GM23338 (cell line): ENCODE measurements around the gene EIF4G3. TPM values are rescaled to one million over a fixed set of nuclear protein-coding genes. Genes with fewer than 3 reads are reported as not detected.
"Not testable (repeated sequence)": the region's sequence is repeated elsewhere in the genome, so short reads cannot be mapped to it uniquely, and the experiment has no call there.

Experiments
- ATAC-seq: fragments of 200-7000 bp; cut with Tn5 transposase; 3 replicates; pipeline ENCODE4 v1.9.1; 2020
- DNase-seq: peaks from one replicate; pipeline ENCODE4 v3.0.0-alpha.2; 2015; ENCODE audit warnings: low spot score
- H2AFZ ChIP-seq: fragments of 200-600 bp; sonication (generic); 2 replicates; pipeline ENCODE4 v1.8.0; 2016; ENCODE audit warnings: antibody characterized with exemption, mild to moderate bottlenecking, moderate library complexity
- H3F3A ChIP-seq: fragments of 200-600 bp; sonication (generic); replicated peaks from 2 replicates; pipeline ENCODE4 v1.8.0; 2017; ENCODE audit warnings: antibody characterized with exemption, mixed run types, low read depth
- H3K27ac ChIP-seq: fragments of 200-600 bp; sonication (generic); 2 replicates; pipeline ENCODE4 v1.6.1; 2016; ENCODE audit warnings: low read depth
- H3K27me3 ChIP-seq: fragments of 200-600 bp; sonication (generic); 2 replicates; pipeline ENCODE4 v1.8.0; 2016; ENCODE audit warnings: mild to moderate bottlenecking, mixed run types, moderate library complexity; ENCODE audit not compliant: insufficient read depth
- H3K36me3 ChIP-seq: fragments of 200-600 bp; sonication (generic); 2 replicates; pipeline ENCODE4 v1.8.0; 2016; ENCODE audit warnings: mild to moderate bottlenecking; ENCODE audit not compliant: insufficient read depth
- H3K4me1 ChIP-seq: fragments of 200-600 bp; sonication (generic); 2 replicates; pipeline ENCODE4 v1.8.0; 2016; ENCODE audit warnings: mild to moderate bottlenecking, moderate library complexity; ENCODE audit not compliant: insufficient read depth
- H3K4me2 ChIP-seq: fragments of 200-600 bp; sonication (generic); 2 replicates; pipeline ENCODE4 v1.7.1; 2017; ENCODE audit warnings: mixed run types
- H3K4me3 ChIP-seq: fragments of 200-600 bp; sonication (generic); 2 replicates; pipeline ENCODE4 v1.6.1; 2016; ENCODE audit warnings: mixed run types
- H3K79me2 ChIP-seq: fragments of 200-600 bp; sonication (generic); replicated peaks from 2 replicates; pipeline ENCODE4 v1.8.0; 2017; ENCODE audit warnings: mild to moderate bottlenecking; ENCODE audit not compliant: insufficient read depth
- H3K9me2 ChIP-seq: fragments of 200-600 bp; sonication (generic); 2 replicates; pipeline ENCODE4 v1.8.0; 2017; ENCODE audit not compliant: insufficient read depth
- H4K20me1 ChIP-seq: fragments of 200-600 bp; sonication (generic); replicated peaks from 2 replicates; pipeline ENCODE4 v1.8.0; 2017; ENCODE audit warnings: mild to moderate bottlenecking; ENCODE audit not compliant: insufficient read depth
- H3K27ac Mint-ChIP-seq: 2 replicates; pipeline ENCODE4 v1.8.0; 2020; ENCODE audit warnings: inconsistent platforms, mild to moderate bottlenecking, moderate library complexity, mixed read lengths
- H3K27me3 Mint-ChIP-seq: 3 replicates; pipeline ENCODE4 v1.8.0; 2022; ENCODE audit warnings: low read depth, mild to moderate bottlenecking, moderate library complexity, mixed read lengths, inconsistent platforms; ENCODE audit not compliant: insufficient read depth, poor library complexity
- H3K36me3 Mint-ChIP-seq: 3 replicates; pipeline ENCODE4 v1.8.0; 2021; ENCODE audit warnings: low read depth, mild to moderate bottlenecking, inconsistent platforms, moderate library complexity, mixed read lengths
- H3K4me1 Mint-ChIP-seq: 3 replicates; pipeline ENCODE4 v1.8.0; 2020; ENCODE audit warnings: mild to moderate bottlenecking, inconsistent platforms, mixed read lengths
- H3K4me3 Mint-ChIP-seq: 3 replicates; pipeline ENCODE4 v1.8.0; 2021; ENCODE audit warnings: moderate library complexity, mild to moderate bottlenecking, inconsistent platforms, mixed read lengths
- H3K9me3 Mint-ChIP-seq: 3 replicates; pipeline ENCODE4 v1.8.0; 2020; ENCODE audit warnings: moderate library complexity, mild to moderate bottlenecking, inconsistent platforms, mixed read lengths
- CTCF ChIP-seq, 2 experiments: fragments of 200-600 bp in 1 of 2; sonication (generic) in 1 of 2; conservative IDR thresholded peaks; 2 replicates each; pipeline versions ENCODE4 v1.5.1 to v1.6.1; 2016 to 2017; ENCODE audit warnings: antibody characterized with exemption in 2 of 2, low read depth in 2 of 2, mild to moderate bottlenecking in 2 of 2, moderate library complexity in 1 of 2
- ETS1 ChIP-seq: IDR thresholded peaks from 2 replicates; pipeline ENCODE4 v1.6.1; 2016; ENCODE audit warnings: antibody characterized with exemption
- EZH2phosphoT487 ChIP-seq: fragments of 200-600 bp; sonication (generic); IDR thresholded peaks from one replicate; pipeline ENCODE4 v1.8.1; 2018; ENCODE audit warnings: antibody characterized with exemption; ENCODE audit not compliant: unreplicated experiment
- JUNB ChIP-seq: IDR thresholded peaks from one replicate; pipeline ENCODE4 v1.6.1; 2016; ENCODE audit warnings: antibody characterized with exemption; ENCODE audit not compliant: unreplicated experiment
- NANOG ChIP-seq: IDR thresholded peaks from 2 replicates; pipeline ENCODE4 v1.6.1; 2016; ENCODE audit warnings: antibody characterized with exemption, borderline replicate concordance
- REST ChIP-seq: IDR thresholded peaks from one replicate; pipeline ENCODE4 v1.6.1; 2018; ENCODE audit warnings: antibody characterized with exemption; ENCODE audit not compliant: unreplicated experiment
- STAT1 ChIP-seq: IDR thresholded peaks from one replicate; pipeline ENCODE4 v1.6.1; 2016; ENCODE audit warnings: antibody characterized with exemption; ENCODE audit not compliant: unreplicated experiment
- ZNF331 ChIP-seq: fragments of 250-450 bp; sonication (Bioruptor Pico); IDR thresholded peaks from 2 replicates; pipeline ENCODE4 v1.5.0; 2020; ENCODE audit warnings: low read depth, mild to moderate bottlenecking, moderate library complexity
- polyA plus RNA-seq: library from polyadenylated mRNA; unstranded; fragments of >200 nt; fragmentation: Nextera tagmentation; extraction: Ambion mirVana; gene quantifications from 2 replicates; pipeline ENCODE4 v1.2.1, GENCODE V29; 2016
- total RNA-seq: library from RNA; depleted of rRNA; stranded (reverse); fragments of >200 nt; shearing (Covaris generic); gene quantifications from 2 replicates; pipeline ENCODE4 v1.2.3, GENCODE V29; 2014

Gene EIF4G3
- total and polyA plus RNA-seq, 2 experiments from 2014 or later, result 37.9 to 68.1 TPM

GRCh38 chr1:21139601-21140000, 37.1 kb downstream of the EIF4G3 start:
- H3K79me2 ChIP-seq, result peaks cover 93% of the 10 kb centered on the region
- no peak for TF ChIP-seq STAT1
- no peaks in the 10 kb centered on the region for H3F3A ChIP-seq
- peaks cover 2% of the 10 kb centered on the region; the same call in 1 of the 3 replicates for H3K4me1 Mint-ChIP-seq
- no peak overlapping the region for H3K4me2 ChIP-seq
- H3K27ac ChIP-seq, result no peak overlapping the region
- H3K9me2 ChIP-seq, result no peaks in the 10 kb centered on the region
- H2AFZ ChIP-seq, result no peak overlapping the region
- H4K20me1 ChIP-seq, result peaks cover 23% of the 10 kb centered on the region
- H3K4me1 ChIP-seq, result no peaks in the 10 kb centered on the region
- H3K4me3 ChIP-seq, result no peak overlapping the region
- no peak overlapping the region for H3K27ac Mint-ChIP-seq
- ATAC-seq (no peak), DNase-seq (no peak)
- no peak overlapping the region for H3K4me3 Mint-ChIP-seq
- H3K36me3 Mint-ChIP-seq, result peaks cover 15% of the 10 kb centered on the region; the same call in 2 of the 3 replicates
- no peaks in the 10 kb centered on the region for H3K9me3 Mint-ChIP-seq
- peaks cover 4% of the 10 kb centered on the region for H3K27me3 Mint-ChIP-seq
- no peaks in the 10 kb centered on the region for H3K36me3 ChIP-seq
- no peaks in the 10 kb centered on the region for H3K27me3 ChIP-seq

- H3K4me2 ChIP-seq, H3K27ac ChIP-seq, H3K9me2 ChIP-seq, H3K4me1 Mint-ChIP-seq, H3F3A ChIP-seq, DNase-seq, H3K27me3 Mint-ChIP-seq, ATAC-seq, H3K4me3 ChIP-seq, H3K36me3 ChIP-seq, H3K4me1 ChIP-seq, H3K27ac Mint-ChIP-seq, H3K9me3 Mint-ChIP-seq, H3K27me3 ChIP-seq, H2AFZ ChIP-seq, H3K4me3 Mint-ChIP-seq: not testable (repeated sequence)
- Histone ChIP-seq H4K20me1 (peaks cover 20% of the 10 kb centered on the region), H3K79me2 (peaks cover 92% of the 10 kb centered on the region)
- H3K36me3 Mint-ChIP-seq, result peaks cover 15% of the 10 kb centered on the region; the same call in 2 of the 3 replicates
These were observed 40.4 kb downstream of the EIF4G3 start for GRCh38 chr1:21136344-21136743.

- Histone ChIP-seq H3K36me3 (no peaks in the 10 kb centered on the region), H3K27ac (no peak overlapping the region), H3K27me3 (no peaks in the 10 kb centered on the region), H2AFZ (no peak overlapping the region), H4K20me1 (0 out of 2 replicates have a peak, but pooled peaks cover 8% of the 10 kb centered on the region), H3K4me3 (no peak overlapping the region), H3K9me2 (no peaks in the 10 kb centered on the region), H3K4me2 (no peak overlapping the region), H3F3A (no peaks in the 10 kb centered on the region), H3K79me2 (peaks cover 58% of the 10 kb centered on the region), H3K4me1 (no peaks in the 10 kb centered on the region)
- Mint-ChIP-seq H3K27me3 (peaks cover 4% of the 10 kb centered on the region), H3K27ac (no peak overlapping the region), H3K4me1 (peaks cover 7% of the 10 kb centered on the region; the same call in 2 of the 3 replicates), H3K4me3 (no peak overlapping the region), H3K9me3 (no peaks in the 10 kb centered on the region), H3K36me3 (peaks cover 9% of the 10 kb centered on the region; the same call in 2 of the 3 replicates)
- DNase-seq (no peak), ATAC-seq (no peak)
- TF ChIP-seq JUNB (no peak), EZH2phosphoT487 (no peak), REST (no peak), NANOG (no peak), CTCF (conservative IDR thresholded peaks at IDR 0.05; ENCODE audit: low read depth in 2 of 2) (no peak), STAT1 (no peak), ZNF331 (no peak), ETS1 (no peak)
These were observed 45.5 kb downstream of the EIF4G3 start for GRCh38 chr1:21131200-21131599.
